ENCODE data around the gene NXF1. TPM values are rescaled to one million over a fixed set of nuclear protein-coding genes. Genes with fewer than 3 reads are reported as not detected.

Gene NXF1
- total RNA-seq, 4 donors from 2014 or later = 38.2 to 134 (median 60.0) TPM

GRCh38 chr11:62823677-62824076 lies 18.4 kb upstream of the NXF1 start:
- no peaks in the 10 kb centered on the region for H3K27me3 ChIP-seq
- H3K4me1 ChIP-seq = no peaks in the 10 kb centered on the region
- H3K9me3 ChIP-seq = no peaks in the 10 kb centered on the region
- 91 to 100% methylated on average over 2 to 3 of the region's 3 CpGs for WGBS, 2 donors (ENCODE audit: low coverage in 1 of 2)
- intact Hi-C loops (cut with DNase I; ENCODE audit: low total_unique reads) (no loop called here), in situ Hi-C loops (cut with MboI; ENCODE audit: low pct_ligation_motif_present in 1 of 4, low pct_unique_long_range_greater_than_20kb in 1 of 4, low sequenced_read_pairs in 3 of 4) (no loop called here)
- TF ChIP-seq POLR2A (IDR thresholded peaks at IDR 0.05) (no peak), POLR2AphosphoS5 (IDR thresholded peaks at IDR 0.05) (no peak), EP300 (IDR thresholded peaks at IDR 0.05; ENCODE audit: low read depth) (no peak), CTCF (IDR thresholded peaks at IDR 0.05) (no peak)
- no peak overlapping the region for H3K27ac ChIP-seq
- peaks cover 0 to 72% (median 30%) of the 10 kb centered on the region in 4 donors for H3K36me3 ChIP-seq
- DNase-seq = no peak
- no peak overlapping the region for H3K4me3 ChIP-seq

- no peaks in the 10 kb centered on the region for H3K9me3 ChIP-seq
- DNase-seq = no peak
- no peak overlapping the region for H3K4me3 ChIP-seq
- no peaks in the 10 kb centered on the region for H3K27me3 ChIP-seq
- in situ Hi-C loops (cut with MboI; ENCODE audit: low pct_ligation_motif_present in 1 of 4, low pct_unique_long_range_greater_than_20kb in 1 of 4, low sequenced_read_pairs in 3 of 4) (no loop called here), intact Hi-C loops (cut with DNase I; ENCODE audit: low total_unique reads) (no loop called here)
- WGBS, 2 donors (ENCODE audit: low coverage in 1 of 2) = 89 to 96% methylated on average over 4 of the region's 4 CpGs
- H3K36me3 ChIP-seq = peaks cover 0 to 33% (median 14%) of the 10 kb centered on the region in 4 donors
- no peaks in the 10 kb centered on the region for H3K4me1 ChIP-seq
- no peak for TF ChIP-seq POLR2AphosphoS5 (IDR thresholded peaks at IDR 0.05)
- no peak for TF ChIP-seq EP300 (IDR thresholded peaks at IDR 0.05; ENCODE audit: low read depth)
- no peak for TF ChIP-seq POLR2A (IDR thresholded peaks at IDR 0.05)
- no peak for TF ChIP-seq CTCF (IDR thresholded peaks at IDR 0.05)
- no peak overlapping the region for H3K27ac ChIP-seq
Measured at GRCh38 chr11:62817129-62817528, 11.9 kb upstream of the NXF1 start.

- peaks cover 0 to 28% (median 14%) of the 10 kb centered on the region in 4 donors for H3K36me3 ChIP-seq
- H3K9me3 ChIP-seq = no peaks in the 10 kb centered on the region
- no peak overlapping the region for H3K27ac ChIP-seq
- no peaks in the 10 kb centered on the region for H3K4me1 ChIP-seq
- in situ Hi-C loops (cut with MboI; ENCODE audit: low pct_ligation_motif_present in 1 of 4, low pct_unique_long_range_greater_than_20kb in 1 of 4, low sequenced_read_pairs in 3 of 4) = no loop called here
- TF ChIP-seq POLR2A (IDR thresholded peaks at IDR 0.05) (no peak), CTCF (IDR thresholded peaks at IDR 0.05) (no peak), EP300 (IDR thresholded peaks at IDR 0.05; ENCODE audit: low read depth) (no peak)
- intact Hi-C loops (cut with DNase I; ENCODE audit: low total_unique reads) = no loop called here
- no peak overlapping the region for H3K4me3 ChIP-seq
- WGBS, 2 donors (ENCODE audit: low coverage in 1 of 2) = 82 to 86% methylated on average over 6 to 8 of the region's 8 CpGs
- no peaks in the 10 kb centered on the region for H3K27me3 ChIP-seq
- DNase-seq = no peak
Measured at GRCh38 chr11:62816557-62816956, 11.3 kb upstream of the NXF1 start.

GRCh38 chr11:62811659-62812058 lies 6.4 kb upstream of the NXF1 start:
- Histone ChIP-seq H3K4me3 (no peak overlapping the region), H3K36me3 (peaks cover 0 to 10% (median 2%) of the 10 kb centered on the region in 4 donors), H3K27ac (no peak overlapping the region), H3K9me3 (no peaks in the 10 kb centered on the region), H3K27me3 (no peaks in the 10 kb centered on the region), H3K4me1 (peaks cover 0 to 5% (median 0%) of the 10 kb centered on the region in 4 donors)
- intact Hi-C loops (cut with DNase I; ENCODE audit: low total_unique reads) (no loop called here), in situ Hi-C loops (cut with MboI; ENCODE audit: low pct_ligation_motif_present in 1 of 4, low pct_unique_long_range_greater_than_20kb in 1 of 4, low sequenced_read_pairs in 3 of 4) (no loop called here)
- TF ChIP-seq POLR2AphosphoS5 (IDR thresholded peaks at IDR 0.05) (no peak), CTCF (IDR thresholded peaks at IDR 0.05) (no peak), POLR2A (IDR thresholded peaks at IDR 0.05) (no peak), EP300 (IDR thresholded peaks at IDR 0.05; ENCODE audit: low read depth) (no peak)
- 74 to 83% methylated on average over 2 of the region's 2 CpGs for WGBS, 2 donors (ENCODE audit: low coverage in 1 of 2)
- DNase-seq = no peak
